A673 (cell line): ENCODE measurements around the gene MSRB1. TPM values are rescaled to one million over a fixed set of nuclear protein-coding genes. Genes with fewer than 3 reads are reported as not detected.

ENCODE experiments used
- BruUV-seq: library from RNA; stranded (reverse); fragments of 400-500 nt; replicated peaks from 2 replicates; lab custom pipeline; 2021; lab: Mats Ljungman, UMichigan
- CTCF ChIA-PET: fragments of 300-600 bp; sonication (Branson Sonifier 250); formaldehyde crosslinking; loops from one replicate; lab custom pipeline; 2022; ENCODE audit warnings: antibody characterized with exemption; lab: Charles Lee
- POLR2A ChIA-PET: fragments of 300-600 bp; sonication (Branson Sonifier 250); formaldehyde crosslinking; loops from one replicate; lab custom pipeline; 2022; ENCODE audit warnings: antibody characterized with exemption; ENCODE audit not compliant: low non-redundant PET; lab: Charles Lee
- DNase-seq: peaks from one replicate; pipeline ENCODE4 v3.0.0-alpha.2; 2015; ENCODE audit warnings: low spot score
- H3K27ac ChIP-seq: fragments of 200-600 bp; sonication (generic); 2 replicates; pipeline ENCODE4 v1.5.1; 2016; ENCODE audit warnings: mixed run types, low read depth, mild to moderate bottlenecking, mixed read lengths, antibody characterized with exemption, low read length; ENCODE audit not compliant: poor library complexity, severe bottlenecking
- H3K27me3 ChIP-seq: fragments of 200-600 bp; sonication (generic); replicated peaks from 2 replicates; pipeline ENCODE4 v1.6.1; 2017; ENCODE audit warnings: mixed run types, low read depth, mild to moderate bottlenecking, mixed read lengths, antibody characterized with exemption, low read length; ENCODE audit not compliant: insufficient read depth, poor library complexity
- H3K36me3 ChIP-seq: fragments of 200-600 bp; sonication (generic); 2 replicates; pipeline ENCODE4 v1.6.1; 2016; ENCODE audit warnings: mixed run types, mild to moderate bottlenecking, mixed read lengths, antibody characterized with exemption, low read length; ENCODE audit not compliant: insufficient read depth, poor library complexity, severe bottlenecking
- H3K4me1 ChIP-seq: fragments of 200-600 bp; sonication (generic); 2 replicates; pipeline ENCODE4 v1.6.1; 2017; ENCODE audit warnings: mixed run types, mild to moderate bottlenecking, mixed read lengths, antibody characterized with exemption, low read length; ENCODE audit not compliant: insufficient read depth, poor library complexity, severe bottlenecking
- H3K4me3 ChIP-seq: fragments of 200-600 bp; sonication (generic); 2 replicates; pipeline ENCODE4 v1.5.1; 2016; ENCODE audit warnings: low read depth, mixed run types, mild to moderate bottlenecking, mixed read lengths, low read length; ENCODE audit not compliant: poor library complexity, severe bottlenecking
- H3K9me3 ChIP-seq: fragments of 200-600 bp; sonication (generic); 2 replicates; pipeline ENCODE4 v1.6.1; 2016; ENCODE audit warnings: mixed run types, low read depth, mild to moderate bottlenecking, mixed read lengths, antibody characterized with exemption, low read length; ENCODE audit not compliant: poor library complexity, severe bottlenecking
- EZH2 ChIP-seq: fragments of 200-600 bp; sonication (generic); IDR thresholded peaks from 2 replicates; pipeline ENCODE4 v1.6.1; 2017; ENCODE audit warnings: borderline replicate concordance, low read depth, mild to moderate bottlenecking, mixed read lengths, antibody characterized with exemption, low read length; ENCODE audit not compliant: poor library complexity, severe bottlenecking
- intact Hi-C: fragments of 100-400 bp; cut with micrococcal nuclease; formaldehyde crosslinking; loops from one replicate; pipeline ENCODE4 v1.10.0; 2022; ENCODE audit not compliant: unreplicated experiment
- total RNA-seq: library from RNA; stranded (reverse); gene quantifications from 2 replicates; pipeline ENCODE4 v1.2.3, GENCODE V29; 2021
- TF ChIP-seq, protein P1 (sequence below): fragments of 300-800, 200-600 bp; sonication (generic); conservative IDR thresholded peaks from 2 replicates; pipeline ENCODE4 v1.5.1; 2017; ENCODE audit warnings: low read depth, mild to moderate bottlenecking, antibody characterized with exemption, low read length, moderate library complexity, mixed read lengths

The MSRB1 gene
- total RNA-seq, 1 experiment from 2014 or later, result 17.7 TPM

DNA sequence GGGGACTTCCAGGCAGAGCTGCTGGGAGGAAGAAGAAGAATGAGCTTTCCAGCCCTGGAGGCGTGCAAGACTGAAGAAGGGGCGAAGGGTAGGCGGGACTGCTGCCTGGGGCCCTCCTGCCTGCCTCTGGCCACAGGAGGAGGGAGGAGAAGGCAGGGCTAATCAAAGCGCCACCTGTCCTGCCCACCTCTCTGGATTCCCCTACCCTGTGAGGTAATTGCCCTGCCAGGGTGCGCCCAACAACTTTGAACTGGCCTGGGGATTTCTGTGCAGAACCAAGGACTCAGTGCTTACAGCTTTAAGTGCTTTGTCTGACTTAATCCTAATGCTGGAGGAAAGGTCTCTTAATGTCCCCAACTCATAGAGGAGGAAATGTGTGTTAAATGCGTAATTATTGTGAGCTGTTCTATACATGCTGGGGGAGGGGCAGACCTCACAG, 38.4 kb upstream of the MSRB1 start, which contains the start of gene NOXO1:
Gene NOXO1 (minus strand): TSS at position 72 of the 439 bp plus-strand sequence. CDS start 290 bp downstream, outside the sequence.
- intact Hi-C loops, result no loop called here

GRCh38 chr16:1980770-1981087, 37.7 kb upstream of the MSRB1 start:
- ChIA-PET POLR2A (no interaction called here), CTCF (interaction anchor here (0.9 kb wide), 1 partner anchor 24 kb away, joined by 6 read pairs; no protein-coding TSS in a partner anchor)
- DNase-seq, result no peak
- H3K9me3 ChIP-seq, result no peaks in the 10 kb centered on the region
- no peak overlapping the region for H3K4me3 ChIP-seq
- peaks cover 20% of the 10 kb centered on the region for H3K36me3 ChIP-seq
- H3K27me3 ChIP-seq, result no peaks in the 10 kb centered on the region
- H3K27ac ChIP-seq, result no peak overlapping the region
- TF ChIP-seq, protein P1, sequence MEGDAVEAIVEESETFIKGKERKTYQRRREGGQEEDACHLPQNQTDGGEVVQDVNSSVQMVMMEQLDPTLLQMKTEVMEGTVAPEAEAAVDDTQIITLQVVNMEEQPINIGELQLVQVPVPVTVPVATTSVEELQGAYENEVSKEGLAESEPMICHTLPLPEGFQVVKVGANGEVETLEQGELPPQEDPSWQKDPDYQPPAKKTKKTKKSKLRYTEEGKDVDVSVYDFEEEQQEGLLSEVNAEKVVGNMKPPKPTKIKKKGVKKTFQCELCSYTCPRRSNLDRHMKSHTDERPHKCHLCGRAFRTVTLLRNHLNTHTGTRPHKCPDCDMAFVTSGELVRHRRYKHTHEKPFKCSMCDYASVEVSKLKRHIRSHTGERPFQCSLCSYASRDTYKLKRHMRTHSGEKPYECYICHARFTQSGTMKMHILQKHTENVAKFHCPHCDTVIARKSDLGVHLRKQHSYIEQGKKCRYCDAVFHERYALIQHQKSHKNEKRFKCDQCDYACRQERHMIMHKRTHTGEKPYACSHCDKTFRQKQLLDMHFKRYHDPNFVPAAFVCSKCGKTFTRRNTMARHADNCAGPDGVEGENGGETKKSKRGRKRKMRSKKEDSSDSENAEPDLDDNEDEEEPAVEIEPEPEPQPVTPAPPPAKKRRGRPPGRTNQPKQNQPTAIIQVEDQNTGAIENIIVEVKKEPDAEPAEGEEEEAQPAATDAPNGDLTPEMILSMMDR, result no peak
- no peak for TF ChIP-seq EZH2
- H3K4me1 ChIP-seq, result peaks cover 20% of the 10 kb centered on the region
- intact Hi-C loops, result no loop called here
- no TSS peak for BruUV-seq

More for the DNA sequence above, 38.4 kb upstream of the MSRB1 start, which contains the start of gene NOXO1:
- CTCF ChIA-PET, result interaction anchor here (0.7 to 0.9 kb wide), 2 partner anchors 9 to 24 kb away, joined by 3 to 6 read pairs; no protein-coding TSS in a partner anchor
- H3K27ac ChIP-seq, result no peak within 1 kb of the TSS
- H3K4me1 ChIP-seq, result peaks cover 20% of the 10 kb centered on the region
- DNase-seq, result peak; percentile 62
- no TSS peak for BruUV-seq
- POLR2A ChIA-PET, result interaction anchor here (0.6 to 0.7 kb wide), 2 partner anchors 16 to 692 kb away, joined by 4 to 5 read pairs; partner anchors contain the start of gene RPS2
- no peak for TF ChIP-seq EZH2
- TF ChIP-seq, protein P1, result no peak
- no peaks in the 10 kb centered on the region for H3K9me3 ChIP-seq
- peaks cover 22% of the 10 kb centered on the region for H3K36me3 ChIP-seq
- H3K27me3 ChIP-seq, result no peaks in the 10 kb centered on the region
- H3K4me3 ChIP-seq, result no peak within 1 kb of the TSS

GRCh38 chr16:1980030-1980769, 37.2 kb upstream of the MSRB1 start:
- no peak overlapping the region for H3K4me3 ChIP-seq
- intact Hi-C loops, result no loop called here

More at GRCh38 chr16:1980030-1980769, 37.2 kb upstream of the MSRB1 start:
- CTCF ChIA-PET, result no interaction called here
- no peak overlapping the region for H3K27ac ChIP-seq
- peaks cover 23% of the 10 kb centered on the region for H3K36me3 ChIP-seq
- POLR2A ChIA-PET, result no interaction called here
- H3K9me3 ChIP-seq, result no peaks in the 10 kb centered on the region
- peaks cover 20% of the 10 kb centered on the region for H3K4me1 ChIP-seq
- BruUV-seq, result no TSS peak
- DNase-seq, result no peak
- TF ChIP-seq EZH2, result no peak
- TF ChIP-seq, protein P1, result no peak
- no peaks in the 10 kb centered on the region for H3K27me3 ChIP-seq
